ENCODE results near the gene COQ5. TPM values are rescaled to one million over a fixed set of nuclear protein-coding genes. Genes with fewer than 3 reads are reported as not detected.

Gene COQ5
- total RNA-seq, 1 experiment from 2014 or later, result 35.1 TPM

DNA sequence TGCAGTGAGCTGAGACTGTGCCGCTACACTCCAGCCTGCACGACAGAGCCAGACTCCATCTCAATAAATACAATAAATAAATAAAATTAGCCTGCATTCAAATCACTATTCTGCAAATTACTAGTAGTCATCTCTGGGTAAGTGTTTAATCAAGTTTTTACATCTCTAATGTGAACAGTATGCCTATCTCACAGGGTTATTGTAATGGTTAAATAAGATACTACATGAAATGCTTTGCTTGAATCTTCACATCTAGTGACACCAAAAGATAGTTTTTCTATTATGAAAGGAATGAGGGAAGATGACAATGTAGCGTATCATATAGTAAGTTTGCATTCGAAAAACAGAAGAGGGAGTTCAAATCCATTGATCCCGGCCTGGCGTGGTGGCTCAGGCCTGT is 61.5 kb downstream of the COQ5 start:
- Mint-ChIP-seq H3K27ac (peak overlapping the region; percentile 68), H3K4me3 (peak overlapping the region; percentile 87), H3K9me3 (no peaks in the 10 kb centered on the region), H3K27me3 (ENCODE audit: low read depth) (no peaks in the 10 kb centered on the region), H3K36me3 (peaks cover 42% of the 10 kb centered on the region), H3K4me1 (peaks cover 23% of the 10 kb centered on the region)
- ATAC-seq (no peak), DNase-seq (ENCODE audit: low spot score) (no peak)
- ChIA-PET POLR2A (interaction anchor here (0.6 to 2.7 kb wide), 4 partner anchors 29 to 89 kb away, joined by 3 to 9 read pairs (median 4); partner anchors contain the start of gene DYNLL1), CTCF (interaction anchor here (0.9 to 3.1 kb wide), 18 partner anchors 10 to 267 kb away, joined by 3 to 44 read pairs (median 5); partner anchors contain the start of genes COQ5, COX6A1, DYNLL1 and RPLP0)
- TF ChIP-seq, protein P1, sequence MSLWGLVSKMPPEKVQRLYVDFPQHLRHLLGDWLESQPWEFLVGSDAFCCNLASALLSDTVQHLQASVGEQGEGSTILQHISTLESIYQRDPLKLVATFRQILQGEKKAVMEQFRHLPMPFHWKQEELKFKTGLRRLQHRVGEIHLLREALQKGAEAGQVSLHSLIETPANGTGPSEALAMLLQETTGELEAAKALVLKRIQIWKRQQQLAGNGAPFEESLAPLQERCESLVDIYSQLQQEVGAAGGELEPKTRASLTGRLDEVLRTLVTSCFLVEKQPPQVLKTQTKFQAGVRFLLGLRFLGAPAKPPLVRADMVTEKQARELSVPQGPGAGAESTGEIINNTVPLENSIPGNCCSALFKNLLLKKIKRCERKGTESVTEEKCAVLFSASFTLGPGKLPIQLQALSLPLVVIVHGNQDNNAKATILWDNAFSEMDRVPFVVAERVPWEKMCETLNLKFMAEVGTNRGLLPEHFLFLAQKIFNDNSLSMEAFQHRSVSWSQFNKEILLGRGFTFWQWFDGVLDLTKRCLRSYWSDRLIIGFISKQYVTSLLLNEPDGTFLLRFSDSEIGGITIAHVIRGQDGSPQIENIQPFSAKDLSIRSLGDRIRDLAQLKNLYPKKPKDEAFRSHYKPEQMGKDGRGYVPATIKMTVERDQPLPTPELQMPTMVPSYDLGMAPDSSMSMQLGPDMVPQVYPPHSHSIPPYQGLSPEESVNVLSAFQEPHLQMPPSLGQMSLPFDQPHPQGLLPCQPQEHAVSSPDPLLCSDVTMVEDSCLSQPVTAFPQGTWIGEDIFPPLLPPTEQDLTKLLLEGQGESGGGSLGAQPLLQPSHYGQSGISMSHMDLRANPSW (CRISPR knock-in tag; conservative IDR thresholded peaks at IDR 0.05; ENCODE audit: low read depth), result no peak
- TF ChIP-seq IRF2 (CRISPR knock-in tag; IDR thresholded peaks at IDR 0.05; ENCODE audit: borderline replicate concordance, low read depth), result no peak
- TF ChIP-seq SMAD4 (CRISPR knock-in tag; IDR thresholded peaks at IDR 0.05), result no peak
- no peak for TF ChIP-seq SMAD3 (CRISPR knock-in tag; IDR thresholded peaks at IDR 0.05; ENCODE audit: borderline replicate concordance)
- TF ChIP-seq, protein P2, sequence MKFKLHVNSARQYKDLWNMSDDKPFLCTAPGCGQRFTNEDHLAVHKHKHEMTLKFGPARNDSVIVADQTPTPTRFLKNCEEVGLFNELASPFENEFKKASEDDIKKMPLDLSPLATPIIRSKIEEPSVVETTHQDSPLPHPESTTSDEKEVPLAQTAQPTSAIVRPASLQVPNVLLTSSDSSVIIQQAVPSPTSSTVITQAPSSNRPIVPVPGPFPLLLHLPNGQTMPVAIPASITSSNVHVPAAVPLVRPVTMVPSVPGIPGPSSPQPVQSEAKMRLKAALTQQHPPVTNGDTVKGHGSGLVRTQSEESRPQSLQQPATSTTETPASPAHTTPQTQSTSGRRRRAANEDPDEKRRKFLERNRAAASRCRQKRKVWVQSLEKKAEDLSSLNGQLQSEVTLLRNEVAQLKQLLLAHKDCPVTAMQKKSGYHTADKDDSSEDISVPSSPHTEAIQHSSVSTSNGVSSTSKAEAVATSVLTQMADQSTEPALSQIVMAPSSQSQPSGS (CRISPR knock-in tag; IDR thresholded peaks at IDR 0.05; ENCODE audit: borderline replicate concordance, low read depth), result no peak
- TF ChIP-seq TEAD1 (CRISPR knock-in tag; IDR thresholded peaks at IDR 0.05), result no peak
- TF ChIP-seq, protein P3, sequence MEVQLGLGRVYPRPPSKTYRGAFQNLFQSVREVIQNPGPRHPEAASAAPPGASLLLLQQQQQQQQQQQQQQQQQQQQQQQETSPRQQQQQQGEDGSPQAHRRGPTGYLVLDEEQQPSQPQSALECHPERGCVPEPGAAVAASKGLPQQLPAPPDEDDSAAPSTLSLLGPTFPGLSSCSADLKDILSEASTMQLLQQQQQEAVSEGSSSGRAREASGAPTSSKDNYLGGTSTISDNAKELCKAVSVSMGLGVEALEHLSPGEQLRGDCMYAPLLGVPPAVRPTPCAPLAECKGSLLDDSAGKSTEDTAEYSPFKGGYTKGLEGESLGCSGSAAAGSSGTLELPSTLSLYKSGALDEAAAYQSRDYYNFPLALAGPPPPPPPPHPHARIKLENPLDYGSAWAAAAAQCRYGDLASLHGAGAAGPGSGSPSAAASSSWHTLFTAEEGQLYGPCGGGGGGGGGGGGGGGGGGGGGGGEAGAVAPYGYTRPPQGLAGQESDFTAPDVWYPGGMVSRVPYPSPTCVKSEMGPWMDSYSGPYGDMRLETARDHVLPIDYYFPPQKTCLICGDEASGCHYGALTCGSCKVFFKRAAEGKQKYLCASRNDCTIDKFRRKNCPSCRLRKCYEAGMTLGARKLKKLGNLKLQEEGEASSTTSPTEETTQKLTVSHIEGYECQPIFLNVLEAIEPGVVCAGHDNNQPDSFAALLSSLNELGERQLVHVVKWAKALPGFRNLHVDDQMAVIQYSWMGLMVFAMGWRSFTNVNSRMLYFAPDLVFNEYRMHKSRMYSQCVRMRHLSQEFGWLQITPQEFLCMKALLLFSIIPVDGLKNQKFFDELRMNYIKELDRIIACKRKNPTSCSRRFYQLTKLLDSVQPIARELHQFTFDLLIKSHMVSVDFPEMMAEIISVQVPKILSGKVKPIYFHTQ (CRISPR knock-in tag; IDR thresholded peaks at IDR 0.05), result no peak

DNA sequence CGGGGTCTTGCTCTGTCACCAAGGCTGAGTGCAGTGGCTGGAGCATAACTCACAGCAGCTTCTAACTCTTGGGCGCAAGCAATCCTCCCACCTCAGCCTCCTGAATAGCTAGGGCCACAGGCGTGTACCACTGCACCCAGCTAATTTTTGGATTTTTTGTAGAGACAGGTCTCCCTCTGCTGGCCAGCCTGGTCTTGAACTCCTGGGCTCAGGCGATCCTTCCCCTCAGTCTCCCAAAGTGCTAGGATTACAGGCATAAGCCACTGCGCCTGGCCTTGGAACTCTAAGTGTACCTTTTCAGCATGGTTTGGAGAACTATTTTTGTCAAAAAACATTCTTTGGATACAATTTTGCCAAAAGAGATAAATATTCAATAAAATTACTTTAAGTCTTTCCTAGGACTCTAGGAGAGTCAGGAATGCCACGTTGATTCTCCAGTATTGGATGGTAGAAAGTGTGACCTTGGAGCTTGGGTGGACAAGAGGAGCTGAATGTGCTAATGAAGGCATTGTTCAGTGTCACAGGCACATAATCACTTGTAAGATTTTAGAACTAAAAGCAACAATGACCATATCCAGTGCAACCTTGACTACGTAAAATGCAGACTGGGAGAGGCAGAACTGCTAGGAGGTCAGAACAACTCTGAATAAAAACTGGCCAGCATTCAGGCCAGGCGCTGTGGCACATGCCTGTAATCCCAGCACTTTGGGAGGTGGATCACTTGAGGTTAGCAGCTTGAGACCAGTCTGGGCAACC is 62.2 kb downstream of the COQ5 start:
- DNase-seq (ENCODE audit: low spot score) (peak; percentile 63), ATAC-seq (peak; percentile 29)
- Mint-ChIP-seq H3K4me1 (peaks cover 23% of the 10 kb centered on the region), H3K9me3 (no peaks in the 10 kb centered on the region), H3K4me3 (peak overlapping the region; percentile 87; the same call in 1 of the 2 replicates), H3K27ac (peak overlapping the region; percentile 93), H3K36me3 (peaks cover 49% of the 10 kb centered on the region), H3K27me3 (ENCODE audit: low read depth) (no peaks in the 10 kb centered on the region)
- POLR2A ChIA-PET, result interaction anchor here (0.7 to 1.4 kb wide), 5 partner anchors 9 to 175 kb away, joined by 3 to 6 read pairs (median 4); partner anchors contain the start of gene RNU4-2
- CTCF ChIA-PET, result interaction anchor here (0.6 to 3.1 kb wide), 28 partner anchors 9 to 307 kb away, joined by 3 to 44 read pairs (median 4); partner anchors contain the start of genes COQ5, COX6A1, DYNLL1 and RPLP0
- TF ChIP-seq, protein P4, sequence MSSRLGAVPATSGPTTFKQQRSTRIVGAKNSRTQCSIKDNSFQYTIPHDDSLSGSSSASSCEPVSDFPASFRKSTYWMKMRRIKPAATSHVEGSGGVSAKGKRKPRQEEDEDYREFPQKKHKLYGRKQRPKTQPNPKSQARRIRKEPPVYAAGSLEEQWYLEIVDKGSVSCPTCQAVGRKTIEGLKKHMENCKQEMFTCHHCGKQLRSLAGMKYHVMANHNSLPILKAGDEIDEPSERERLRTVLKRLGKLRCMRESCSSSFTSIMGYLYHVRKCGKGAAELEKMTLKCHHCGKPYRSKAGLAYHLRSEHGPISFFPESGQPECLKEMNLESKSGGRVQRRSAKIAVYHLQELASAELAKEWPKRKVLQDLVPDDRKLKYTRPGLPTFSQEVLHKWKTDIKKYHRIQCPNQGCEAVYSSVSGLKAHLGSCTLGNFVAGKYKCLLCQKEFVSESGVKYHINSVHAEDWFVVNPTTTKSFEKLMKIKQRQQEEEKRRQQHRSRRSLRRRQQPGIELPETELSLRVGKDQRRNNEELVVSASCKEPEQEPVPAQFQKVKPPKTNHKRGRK (CRISPR knock-in tag; IDR thresholded peaks at IDR 0.05; ENCODE audit: borderline replicate concordance), result no peak
- TF ChIP-seq ZNF416 (CRISPR knock-in tag; IDR thresholded peaks at IDR 0.05) (no peak), GRHL2 (CRISPR knock-in tag; IDR thresholded peaks at IDR 0.05; ENCODE audit: insufficient replicate concordance, severe bottlenecking) (no peak), PRRX2 (CRISPR knock-in tag; IDR thresholded peaks at IDR 0.05) (no peak), CREM (CRISPR knock-in tag; IDR thresholded peaks at IDR 0.05) (no peak), SP1 (CRISPR knock-in tag; conservative IDR thresholded peaks at IDR 0.05) (no peak), HMGA2 (CRISPR knock-in tag; IDR thresholded peaks at IDR 0.05) (no peak)
- TF ChIP-seq, protein P5, sequence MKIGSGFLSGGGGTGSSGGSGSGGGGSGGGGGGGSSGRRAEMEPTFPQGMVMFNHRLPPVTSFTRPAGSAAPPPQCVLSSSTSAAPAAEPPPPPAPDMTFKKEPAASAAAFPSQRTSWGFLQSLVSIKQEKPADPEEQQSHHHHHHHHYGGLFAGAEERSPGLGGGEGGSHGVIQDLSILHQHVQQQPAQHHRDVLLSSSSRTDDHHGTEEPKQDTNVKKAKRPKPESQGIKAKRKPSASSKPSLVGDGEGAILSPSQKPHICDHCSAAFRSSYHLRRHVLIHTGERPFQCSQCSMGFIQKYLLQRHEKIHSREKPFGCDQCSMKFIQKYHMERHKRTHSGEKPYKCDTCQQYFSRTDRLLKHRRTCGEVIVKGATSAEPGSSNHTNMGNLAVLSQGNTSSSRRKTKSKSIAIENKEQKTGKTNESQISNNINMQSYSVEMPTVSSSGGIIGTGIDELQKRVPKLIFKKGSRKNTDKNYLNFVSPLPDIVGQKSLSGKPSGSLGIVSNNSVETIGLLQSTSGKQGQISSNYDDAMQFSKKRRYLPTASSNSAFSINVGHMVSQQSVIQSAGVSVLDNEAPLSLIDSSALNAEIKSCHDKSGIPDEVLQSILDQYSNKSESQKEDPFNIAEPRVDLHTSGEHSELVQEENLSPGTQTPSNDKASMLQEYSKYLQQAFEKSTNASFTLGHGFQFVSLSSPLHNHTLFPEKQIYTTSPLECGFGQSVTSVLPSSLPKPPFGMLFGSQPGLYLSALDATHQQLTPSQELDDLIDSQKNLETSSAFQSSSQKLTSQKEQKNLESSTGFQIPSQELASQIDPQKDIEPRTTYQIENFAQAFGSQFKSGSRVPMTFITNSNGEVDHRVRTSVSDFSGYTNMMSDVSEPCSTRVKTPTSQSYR (CRISPR knock-in tag; IDR thresholded peaks at IDR 0.05), result no peak
- TF ChIP-seq, protein P6, sequence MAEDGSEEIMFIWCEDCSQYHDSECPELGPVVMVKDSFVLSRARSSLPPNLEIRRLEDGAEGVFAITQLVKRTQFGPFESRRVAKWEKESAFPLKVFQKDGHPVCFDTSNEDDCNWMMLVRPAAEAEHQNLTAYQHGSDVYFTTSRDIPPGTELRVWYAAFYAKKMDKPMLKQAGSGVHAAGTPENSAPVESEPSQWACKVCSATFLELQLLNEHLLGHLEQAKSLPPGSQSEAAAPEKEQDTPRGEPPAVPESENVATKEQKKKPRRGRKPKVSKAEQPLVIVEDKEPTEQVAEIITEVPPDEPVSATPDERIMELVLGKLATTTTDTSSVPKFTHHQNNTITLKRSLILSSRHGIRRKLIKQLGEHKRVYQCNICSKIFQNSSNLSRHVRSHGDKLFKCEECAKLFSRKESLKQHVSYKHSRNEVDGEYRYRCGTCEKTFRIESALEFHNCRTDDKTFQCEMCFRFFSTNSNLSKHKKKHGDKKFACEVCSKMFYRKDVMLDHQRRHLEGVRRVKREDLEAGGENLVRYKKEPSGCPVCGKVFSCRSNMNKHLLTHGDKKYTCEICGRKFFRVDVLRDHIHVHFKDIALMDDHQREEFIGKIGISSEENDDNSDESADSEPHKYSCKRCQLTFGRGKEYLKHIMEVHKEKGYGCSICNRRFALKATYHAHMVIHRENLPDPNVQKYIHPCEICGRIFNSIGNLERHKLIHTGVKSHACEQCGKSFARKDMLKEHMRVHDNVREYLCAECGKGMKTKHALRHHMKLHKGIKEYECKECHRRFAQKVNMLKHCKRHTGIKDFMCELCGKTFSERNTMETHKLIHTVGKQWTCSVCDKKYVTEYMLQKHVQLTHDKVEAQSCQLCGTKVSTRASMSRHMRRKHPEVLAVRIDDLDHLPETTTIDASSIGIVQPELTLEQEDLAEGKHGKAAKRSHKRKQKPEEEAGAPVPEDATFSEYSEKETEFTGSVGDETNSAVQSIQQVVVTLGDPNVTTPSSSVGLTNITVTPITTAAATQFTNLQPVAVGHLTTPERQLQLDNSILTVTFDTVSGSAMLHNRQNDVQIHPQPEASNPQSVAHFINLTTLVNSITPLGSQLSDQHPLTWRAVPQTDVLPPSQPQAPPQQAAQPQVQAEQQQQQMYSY (CRISPR knock-in tag; IDR thresholded peaks at IDR 0.05), result no peak
